Loucy (cell line): ENCODE data around the gene ASTN2.

Experiments used
- EZH2phosphoT487 ChIP-seq: fragments of 200-600 bp; IDR thresholded peaks from 2 replicates; pipeline ENCODE4 v1.6.1; 2018; ENCODE audit warnings: antibody characterized with exemption, mild to moderate bottlenecking, moderate library complexity, borderline replicate concordance
- TF ChIP-seq, protein P1 (sequence below): fragments of 200-600 bp; sonication (generic); conservative IDR thresholded peaks from 2 replicates; pipeline ENCODE4 v1.5.1; 2014; ENCODE audit warnings: mild to moderate bottlenecking, antibody characterized with exemption, low read length

DNA sequence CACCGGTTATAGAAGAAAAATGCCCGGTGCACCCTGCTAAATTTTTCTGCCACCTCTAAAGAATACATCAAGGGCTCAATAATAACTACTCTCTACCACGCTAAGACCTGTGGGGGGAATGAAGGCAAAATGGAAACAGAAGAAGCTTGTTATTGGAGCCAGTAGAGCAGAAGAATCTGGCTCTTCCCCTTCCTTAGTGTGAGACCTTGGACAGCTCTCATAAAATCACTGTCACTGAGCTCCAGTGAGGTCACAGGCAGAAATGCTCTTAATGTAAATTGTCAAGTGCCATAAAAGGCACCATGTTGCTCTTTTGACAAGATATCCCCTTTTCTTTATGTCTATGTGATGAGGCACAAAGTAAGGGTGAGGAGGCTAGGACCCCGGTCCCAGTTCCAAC is 74.4 kb downstream of the ASTN2 start:
- TF ChIP-seq, protein P1, sequence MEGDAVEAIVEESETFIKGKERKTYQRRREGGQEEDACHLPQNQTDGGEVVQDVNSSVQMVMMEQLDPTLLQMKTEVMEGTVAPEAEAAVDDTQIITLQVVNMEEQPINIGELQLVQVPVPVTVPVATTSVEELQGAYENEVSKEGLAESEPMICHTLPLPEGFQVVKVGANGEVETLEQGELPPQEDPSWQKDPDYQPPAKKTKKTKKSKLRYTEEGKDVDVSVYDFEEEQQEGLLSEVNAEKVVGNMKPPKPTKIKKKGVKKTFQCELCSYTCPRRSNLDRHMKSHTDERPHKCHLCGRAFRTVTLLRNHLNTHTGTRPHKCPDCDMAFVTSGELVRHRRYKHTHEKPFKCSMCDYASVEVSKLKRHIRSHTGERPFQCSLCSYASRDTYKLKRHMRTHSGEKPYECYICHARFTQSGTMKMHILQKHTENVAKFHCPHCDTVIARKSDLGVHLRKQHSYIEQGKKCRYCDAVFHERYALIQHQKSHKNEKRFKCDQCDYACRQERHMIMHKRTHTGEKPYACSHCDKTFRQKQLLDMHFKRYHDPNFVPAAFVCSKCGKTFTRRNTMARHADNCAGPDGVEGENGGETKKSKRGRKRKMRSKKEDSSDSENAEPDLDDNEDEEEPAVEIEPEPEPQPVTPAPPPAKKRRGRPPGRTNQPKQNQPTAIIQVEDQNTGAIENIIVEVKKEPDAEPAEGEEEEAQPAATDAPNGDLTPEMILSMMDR, result no peak
- TF ChIP-seq EZH2phosphoT487, result no peak
